ENCODE data around the gene ATP1B1.

DNA sequence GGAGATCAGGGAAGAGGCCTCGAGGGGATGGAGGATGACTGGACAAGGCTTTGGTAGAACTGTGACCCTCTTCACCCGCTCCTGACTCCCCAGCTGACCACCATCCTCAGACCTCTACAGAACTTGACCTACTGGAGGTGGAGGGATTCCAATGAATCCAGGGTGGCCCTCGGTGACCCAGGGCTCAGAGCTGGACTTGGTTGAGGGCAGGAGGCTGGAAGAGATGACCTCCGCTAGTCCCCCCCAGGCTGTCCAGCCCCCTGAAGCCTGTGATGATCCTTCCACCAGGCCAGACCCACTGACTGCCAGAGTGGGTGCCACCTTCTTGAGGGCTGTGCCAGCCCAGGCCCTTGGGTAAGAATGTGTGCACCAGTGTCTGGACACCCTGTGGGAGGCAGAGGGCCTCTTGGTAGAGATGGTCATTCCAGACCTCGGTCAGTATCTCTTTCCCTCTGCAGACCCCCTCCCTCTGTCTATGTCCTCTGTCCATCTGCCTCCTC lies 44.9 kb downstream of the ATP1B1 start:
- TF ChIP-seq, protein P1, sequence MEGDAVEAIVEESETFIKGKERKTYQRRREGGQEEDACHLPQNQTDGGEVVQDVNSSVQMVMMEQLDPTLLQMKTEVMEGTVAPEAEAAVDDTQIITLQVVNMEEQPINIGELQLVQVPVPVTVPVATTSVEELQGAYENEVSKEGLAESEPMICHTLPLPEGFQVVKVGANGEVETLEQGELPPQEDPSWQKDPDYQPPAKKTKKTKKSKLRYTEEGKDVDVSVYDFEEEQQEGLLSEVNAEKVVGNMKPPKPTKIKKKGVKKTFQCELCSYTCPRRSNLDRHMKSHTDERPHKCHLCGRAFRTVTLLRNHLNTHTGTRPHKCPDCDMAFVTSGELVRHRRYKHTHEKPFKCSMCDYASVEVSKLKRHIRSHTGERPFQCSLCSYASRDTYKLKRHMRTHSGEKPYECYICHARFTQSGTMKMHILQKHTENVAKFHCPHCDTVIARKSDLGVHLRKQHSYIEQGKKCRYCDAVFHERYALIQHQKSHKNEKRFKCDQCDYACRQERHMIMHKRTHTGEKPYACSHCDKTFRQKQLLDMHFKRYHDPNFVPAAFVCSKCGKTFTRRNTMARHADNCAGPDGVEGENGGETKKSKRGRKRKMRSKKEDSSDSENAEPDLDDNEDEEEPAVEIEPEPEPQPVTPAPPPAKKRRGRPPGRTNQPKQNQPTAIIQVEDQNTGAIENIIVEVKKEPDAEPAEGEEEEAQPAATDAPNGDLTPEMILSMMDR (tag by site-specific recombination; IDR thresholded peaks at IDR 0.05) = no peak
- no peak for TF ChIP-seq ZNF837 (tag by site-specific recombination; IDR thresholded peaks at IDR 0.05)
- TF ChIP-seq ZNF624 (tag by site-specific recombination; IDR thresholded peaks at IDR 0.05) = no peak
- TF ChIP-seq, protein P2, sequence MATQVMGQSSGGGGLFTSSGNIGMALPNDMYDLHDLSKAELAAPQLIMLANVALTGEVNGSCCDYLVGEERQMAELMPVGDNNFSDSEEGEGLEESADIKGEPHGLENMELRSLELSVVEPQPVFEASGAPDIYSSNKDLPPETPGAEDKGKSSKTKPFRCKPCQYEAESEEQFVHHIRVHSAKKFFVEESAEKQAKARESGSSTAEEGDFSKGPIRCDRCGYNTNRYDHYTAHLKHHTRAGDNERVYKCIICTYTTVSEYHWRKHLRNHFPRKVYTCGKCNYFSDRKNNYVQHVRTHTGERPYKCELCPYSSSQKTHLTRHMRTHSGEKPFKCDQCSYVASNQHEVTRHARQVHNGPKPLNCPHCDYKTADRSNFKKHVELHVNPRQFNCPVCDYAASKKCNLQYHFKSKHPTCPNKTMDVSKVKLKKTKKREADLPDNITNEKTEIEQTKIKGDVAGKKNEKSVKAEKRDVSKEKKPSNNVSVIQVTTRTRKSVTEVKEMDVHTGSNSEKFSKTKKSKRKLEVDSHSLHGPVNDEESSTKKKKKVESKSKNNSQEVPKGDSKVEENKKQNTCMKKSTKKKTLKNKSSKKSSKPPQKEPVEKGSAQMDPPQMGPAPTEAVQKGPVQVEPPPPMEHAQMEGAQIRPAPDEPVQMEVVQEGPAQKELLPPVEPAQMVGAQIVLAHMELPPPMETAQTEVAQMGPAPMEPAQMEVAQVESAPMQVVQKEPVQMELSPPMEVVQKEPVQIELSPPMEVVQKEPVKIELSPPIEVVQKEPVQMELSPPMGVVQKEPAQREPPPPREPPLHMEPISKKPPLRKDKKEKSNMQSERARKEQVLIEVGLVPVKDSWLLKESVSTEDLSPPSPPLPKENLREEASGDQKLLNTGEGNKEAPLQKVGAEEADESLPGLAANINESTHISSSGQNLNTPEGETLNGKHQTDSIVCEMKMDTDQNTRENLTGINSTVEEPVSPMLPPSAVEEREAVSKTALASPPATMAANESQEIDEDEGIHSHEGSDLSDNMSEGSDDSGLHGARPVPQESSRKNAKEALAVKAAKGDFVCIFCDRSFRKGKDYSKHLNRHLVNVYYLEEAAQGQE (tag by site-specific recombination; IDR thresholded peaks at IDR 0.05) = no peak
- TF ChIP-seq, protein P3, sequence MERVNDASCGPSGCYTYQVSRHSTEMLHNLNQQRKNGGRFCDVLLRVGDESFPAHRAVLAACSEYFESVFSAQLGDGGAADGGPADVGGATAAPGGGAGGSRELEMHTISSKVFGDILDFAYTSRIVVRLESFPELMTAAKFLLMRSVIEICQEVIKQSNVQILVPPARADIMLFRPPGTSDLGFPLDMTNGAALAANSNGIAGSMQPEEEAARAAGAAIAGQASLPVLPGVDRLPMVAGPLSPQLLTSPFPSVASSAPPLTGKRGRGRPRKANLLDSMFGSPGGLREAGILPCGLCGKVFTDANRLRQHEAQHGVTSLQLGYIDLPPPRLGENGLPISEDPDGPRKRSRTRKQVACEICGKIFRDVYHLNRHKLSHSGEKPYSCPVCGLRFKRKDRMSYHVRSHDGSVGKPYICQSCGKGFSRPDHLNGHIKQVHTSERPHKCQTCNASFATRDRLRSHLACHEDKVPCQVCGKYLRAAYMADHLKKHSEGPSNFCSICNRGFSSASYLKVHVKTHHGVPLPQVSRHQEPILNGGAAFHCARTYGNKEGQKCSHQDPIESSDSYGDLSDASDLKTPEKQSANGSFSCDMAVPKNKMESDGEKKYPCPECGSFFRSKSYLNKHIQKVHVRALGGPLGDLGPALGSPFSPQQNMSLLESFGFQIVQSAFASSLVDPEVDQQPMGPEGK (tag by site-specific recombination; IDR thresholded peaks at IDR 0.05) = no peak
- TF ChIP-seq, protein P4, sequence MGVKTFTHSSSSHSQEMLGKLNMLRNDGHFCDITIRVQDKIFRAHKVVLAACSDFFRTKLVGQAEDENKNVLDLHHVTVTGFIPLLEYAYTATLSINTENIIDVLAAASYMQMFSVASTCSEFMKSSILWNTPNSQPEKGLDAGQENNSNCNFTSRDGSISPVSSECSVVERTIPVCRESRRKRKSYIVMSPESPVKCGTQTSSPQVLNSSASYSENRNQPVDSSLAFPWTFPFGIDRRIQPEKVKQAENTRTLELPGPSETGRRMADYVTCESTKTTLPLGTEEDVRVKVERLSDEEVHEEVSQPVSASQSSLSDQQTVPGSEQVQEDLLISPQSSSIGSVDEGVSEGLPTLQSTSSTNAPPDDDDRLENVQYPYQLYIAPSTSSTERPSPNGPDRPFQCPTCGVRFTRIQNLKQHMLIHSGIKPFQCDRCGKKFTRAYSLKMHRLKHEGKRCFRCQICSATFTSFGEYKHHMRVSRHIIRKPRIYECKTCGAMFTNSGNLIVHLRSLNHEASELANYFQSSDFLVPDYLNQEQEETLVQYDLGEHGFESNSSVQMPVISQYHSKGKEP (tag by site-specific recombination; IDR thresholded peaks at IDR 0.05) = no peak
- no peak for TF ChIP-seq ZNF10 (tag by site-specific recombination; IDR thresholded peaks at IDR 0.05)
- no peak for TF ChIP-seq SCRT1 (tag by site-specific recombination; IDR thresholded peaks at IDR 0.05; ENCODE audit: borderline replicate concordance)
- no peak for TF ChIP-seq ZNF202 (tag by site-specific recombination; IDR thresholded peaks at IDR 0.05; ENCODE audit: borderline replicate concordance)
- TF ChIP-seq ZNF114 (tag by site-specific recombination; IDR thresholded peaks at IDR 0.05) = no peak
- TF ChIP-seq ZNF157 (tag by site-specific recombination; IDR thresholded peaks at IDR 0.05) = no peak
